SK-N-DZ (cell line): ENCODE measurements around the gene GINS1.
A peak's percentile ranks its signal among the peaks of the same experiment; 100 is the strongest.
"Not testable (repeated sequence)": the region's sequence is repeated elsewhere in the genome, so short reads cannot be mapped to it uniquely, and the experiment has no call there.

Experiments
- DNase-seq: peaks from one replicate; pipeline ENCODE4 v3.0.0-alpha.2; 2015; ENCODE audit warnings: low spot score

Gene GINS1

GRCh38 chr20:25453035-25453810 is 45.8 kb downstream of the GINS1 start:
- no peak for DNase-seq

GRCh38 chr20:25454153-25454900 is 46.9 kb downstream of the GINS1 start:
- DNase-seq, result no peak

- DNase-seq, result no peak
These were observed 50.6 kb downstream of the GINS1 start for GRCh38 chr20:25457886-25458680.

- DNase-seq, result no peak
These were observed 51.8 kb downstream of the GINS1 start for GRCh38 chr20:25459111-25459830.

- DNase-seq, result no peak
These were observed 52.6 kb downstream of the GINS1 start for GRCh38 chr20:25459916-25460535.

- DNase-seq, result no peak
These were observed 53.2 kb downstream of the GINS1 start for GRCh38 chr20:25460566-25461280.

GRCh38 chr20:25461281-25461650 is 53.8 kb downstream of the GINS1 start:
- DNase-seq, result no peak

GRCh38 chr20:25461786-25462545 is 54.5 kb downstream of the GINS1 start:
- no peak for DNase-seq

- peak; percentile 74 for DNase-seq
These were observed 57.2 kb downstream of the GINS1 start for GRCh38 chr20:25464501-25465242.

GRCh38 chr20:25465243-25466135 is 58.0 kb downstream of the GINS1 start:
- no peak for DNase-seq

GRCh38 chr20:25466846-25467245 is 59.4 kb downstream of the GINS1 start:
- no peak for DNase-seq

- DNase-seq, result no peak
These were observed 60.0 kb downstream of the GINS1 start for GRCh38 chr20:25467441-25467840.

- no peak for DNase-seq
These were observed 60.9 kb downstream of the GINS1 start for GRCh38 chr20:25468126-25469075.

GRCh38 chr20:25469558-25469957 is 62.1 kb downstream of the GINS1 start:
- no peak for DNase-seq

GRCh38 chr20:25470045-25470444 is 62.6 kb downstream of the GINS1 start:
- peak; percentile 39 for DNase-seq

GRCh38 chr20:25471020-25471419 is 63.5 kb downstream of the GINS1 start:
- no peak for DNase-seq

GRCh38 chr20:25473297-25473696 is 65.8 kb downstream of the GINS1 start:
- DNase-seq, result not testable (repeated sequence)
